Right forelimb (tissue), 1 donor: ENCODE results near the gene ADH1B.
"Not testable (repeated sequence)": the region's sequence is repeated elsewhere in the genome, so short reads cannot be mapped to it uniquely, and the experiment has no call there.

Experiments used
- DNase-seq: peaks from one replicate; pipeline ENCODE4 v3.0.0-alpha.2; 2018

Gene ADH1B

GRCh38 chr4:99321241-99322191 is at the start of gene ADH1B:
ADH1B (minus strand) TSS chr4:99321401; CDS start chr4:99321331, 70 bp downstream.
- DNase-seq = no peak

GRCh38 chr4:99367817-99368216 is 46.6 kb upstream of the ADH1B start:
- not testable (repeated sequence) for DNase-seq

- no peak for DNase-seq
Measured at GRCh38 chr4:99366491-99366890, 45.3 kb upstream of the ADH1B start.

GRCh38 chr4:99362768-99363167 is 41.6 kb upstream of the ADH1B start:
- DNase-seq = no peak

DNA sequence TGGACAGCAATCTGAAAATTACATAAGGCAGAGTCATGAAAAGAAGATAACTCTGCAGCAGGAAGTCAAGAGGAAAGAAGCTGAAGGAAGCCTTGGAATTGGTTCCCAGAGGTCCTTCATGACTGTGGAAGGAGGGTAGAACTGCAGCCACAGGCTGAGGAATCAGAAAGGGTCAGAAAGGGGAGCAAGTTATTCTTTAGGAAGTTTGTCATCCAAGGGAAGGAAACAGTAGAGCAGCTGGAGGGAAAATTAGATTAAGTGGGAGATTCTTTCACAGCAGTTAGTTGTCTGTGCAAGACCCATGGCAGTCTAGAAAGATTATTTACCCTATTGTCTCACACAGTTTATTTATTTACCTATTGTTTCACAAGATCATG is 40.7 kb upstream of the ADH1B start:
- DNase-seq = no peak

GRCh38 chr4:99361268-99361898 is 40.2 kb upstream of the ADH1B start:
- no peak for DNase-seq

DNA sequence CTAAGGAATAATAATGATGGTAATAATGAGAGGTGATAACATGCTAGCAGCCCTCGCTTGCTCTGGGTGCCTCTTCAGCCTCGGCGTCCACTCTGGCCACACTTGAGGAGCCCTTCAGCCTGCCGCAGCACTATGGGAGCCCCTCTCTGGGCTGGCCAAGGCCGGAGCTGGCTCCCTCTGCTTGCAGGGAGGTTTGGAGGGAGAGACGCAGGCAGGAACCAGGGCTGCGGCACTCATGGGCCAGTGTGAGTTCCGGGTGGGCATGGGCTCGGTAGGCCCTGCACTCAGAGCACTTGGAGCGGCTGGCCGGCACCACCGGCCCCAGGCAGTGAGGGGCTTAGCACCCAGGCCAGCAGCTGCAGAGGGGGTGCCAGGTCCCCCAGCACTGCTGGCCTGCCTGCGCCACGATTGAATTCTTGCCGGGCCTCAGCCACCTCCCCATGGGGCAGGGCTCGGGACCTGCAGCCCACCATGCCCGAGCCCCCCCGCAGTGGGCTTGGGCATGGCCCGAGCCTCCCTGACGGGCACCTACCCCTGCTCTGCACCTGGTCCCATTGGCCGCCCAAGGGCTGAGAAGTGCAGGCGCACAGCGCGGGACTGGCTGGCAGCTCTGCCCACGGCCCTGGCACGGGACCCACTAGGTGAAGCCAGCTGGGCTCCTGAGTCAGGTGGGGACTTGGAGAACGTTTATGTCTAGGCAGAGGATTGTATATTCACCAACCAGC is 38.4 kb upstream of the ADH1B start:
- no peak for DNase-seq

- DNase-seq = no peak
Measured at GRCh38 chr4:99357948-99358347, 36.7 kb upstream of the ADH1B start.

DNA sequence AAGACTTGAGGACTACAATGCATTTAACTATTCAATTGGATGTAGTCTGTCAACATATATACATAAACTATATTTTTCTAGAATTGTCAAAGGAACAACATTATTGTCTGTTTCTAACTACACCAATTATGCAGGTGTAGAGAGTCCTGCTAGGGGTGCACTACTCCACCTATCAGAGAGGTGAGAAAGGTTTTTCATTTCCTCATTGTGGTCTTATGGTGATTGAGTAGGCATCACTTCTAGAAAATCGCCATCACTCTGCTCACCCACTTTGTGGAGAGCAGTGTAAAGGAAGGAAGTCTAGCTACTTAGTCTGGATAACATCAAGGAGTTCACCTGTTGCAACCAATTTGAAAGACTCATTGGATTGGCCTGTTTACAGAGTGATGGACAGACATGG is 35.8 kb upstream of the ADH1B start:
- DNase-seq = no peak

- DNase-seq = not testable (repeated sequence)
Measured at GRCh38 chr4:99356149-99356548, 34.9 kb upstream of the ADH1B start.

DNA sequence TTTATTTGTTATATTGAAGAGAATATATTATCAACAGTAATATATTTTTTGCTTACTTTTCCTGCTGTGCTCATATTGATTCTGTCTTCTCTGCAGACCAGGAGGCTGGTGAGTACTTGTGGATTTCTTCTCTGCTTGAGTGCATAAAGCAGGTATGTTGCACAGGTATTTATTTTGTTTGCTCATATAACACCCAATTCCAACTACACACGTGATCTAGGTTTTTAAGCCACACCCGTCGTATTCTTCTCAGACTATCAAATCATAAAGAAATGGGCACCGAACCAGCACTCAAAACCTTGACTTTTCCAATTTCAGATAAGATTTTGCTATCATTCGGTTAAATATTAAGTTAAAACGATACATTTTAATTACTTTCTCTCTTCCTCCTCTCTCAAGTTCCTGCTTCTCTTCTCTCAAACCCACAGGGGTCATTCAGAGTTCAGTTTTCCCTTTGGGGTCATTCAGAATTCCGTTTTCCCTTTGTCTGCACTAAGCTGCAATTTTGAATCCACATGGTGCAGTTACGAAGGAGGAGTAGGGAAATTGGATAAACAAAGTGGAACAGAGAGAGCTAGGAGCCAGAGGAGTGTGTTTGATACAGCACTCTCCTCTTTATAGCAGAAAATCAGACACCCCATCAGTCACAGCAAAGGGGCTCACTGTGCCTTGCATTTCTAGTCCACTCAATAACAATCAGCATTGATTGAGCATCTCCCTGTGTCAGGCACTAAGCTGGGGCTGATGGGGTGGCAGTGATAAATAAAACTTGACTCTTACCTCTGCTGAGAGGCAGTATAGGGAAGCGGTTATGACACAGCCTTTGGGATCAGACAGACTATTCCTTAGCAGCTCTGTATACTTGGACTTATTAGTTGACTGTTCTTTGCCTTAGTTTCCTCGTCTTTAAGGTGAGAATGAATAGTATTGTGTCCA is 31.7 kb upstream of the ADH1B start, which contains the start of gene ADH1C:
Gene ADH1C, minus strand, starts transcription at position 145 of the 936 bp plus-strand sequence. Its CDS starts 71 bp downstream, at position 74.
- DNase-seq = no peak

GRCh38 chr4:99351487-99351886 is 30.3 kb upstream of the ADH1B start:
- DNase-seq = no peak

DNA sequence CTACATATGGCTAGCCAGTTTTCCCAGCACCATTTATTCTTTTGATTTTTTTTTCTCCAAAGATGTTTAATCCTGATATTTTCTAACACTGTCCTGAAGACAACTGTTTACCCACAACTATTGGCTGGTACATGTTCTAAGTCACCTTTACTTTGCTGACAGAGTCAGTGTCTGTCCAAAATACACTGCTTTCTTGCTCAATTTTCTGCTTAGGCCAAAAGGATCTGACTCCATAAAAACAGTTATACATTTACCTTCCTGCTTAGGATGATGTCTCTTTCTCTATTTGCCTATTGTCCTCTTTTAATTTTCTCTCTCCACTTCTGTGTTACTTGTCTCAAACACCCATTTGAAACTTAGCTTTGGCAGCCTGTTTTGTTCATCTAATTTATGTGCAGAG is 28.1 kb upstream of the ADH1B start:
- no peak for DNase-seq

- not testable (repeated sequence) for DNase-seq
Measured at GRCh38 chr4:99342624-99343023, 21.4 kb upstream of the ADH1B start.

DNA sequence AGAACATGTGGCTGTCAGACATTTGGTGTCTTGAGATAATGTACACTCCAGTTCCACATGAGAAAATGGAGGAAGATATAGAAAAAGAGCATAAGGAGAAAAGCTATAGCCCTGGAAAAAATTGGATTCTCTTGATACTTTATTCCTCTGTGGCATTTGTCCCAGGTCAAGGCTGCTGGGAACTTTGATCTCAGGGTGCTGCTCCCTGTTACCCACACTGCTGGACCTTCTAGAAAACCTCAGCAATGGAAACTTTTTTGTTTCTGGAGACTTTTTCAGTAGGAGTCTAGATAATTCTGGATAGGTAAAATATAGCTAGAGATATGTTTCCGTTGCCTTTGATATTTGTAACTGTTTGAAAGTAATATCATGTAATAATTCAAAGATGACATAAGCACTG is 20.2 kb upstream of the ADH1B start:
- DNase-seq = no peak

DNA sequence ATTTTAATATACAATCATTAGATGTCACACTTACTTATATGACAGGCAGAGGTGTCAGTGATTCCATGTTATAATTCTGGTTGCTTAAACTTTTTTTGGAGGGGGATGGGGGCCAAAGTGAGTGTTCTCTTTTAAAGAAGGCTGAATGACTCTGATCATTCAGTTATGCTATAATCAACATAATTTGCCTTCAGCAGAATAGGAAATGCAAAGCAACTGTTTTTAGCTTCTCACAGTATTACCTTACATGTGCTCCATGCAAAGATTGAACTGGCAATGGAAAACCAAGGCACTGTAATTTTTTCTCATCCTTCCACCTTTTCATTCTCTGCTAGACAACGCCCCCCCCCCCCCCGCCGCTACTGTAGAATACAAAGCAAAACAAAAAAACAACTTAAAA is 18.0 kb upstream of the ADH1B start:
- no peak for DNase-seq

DNA sequence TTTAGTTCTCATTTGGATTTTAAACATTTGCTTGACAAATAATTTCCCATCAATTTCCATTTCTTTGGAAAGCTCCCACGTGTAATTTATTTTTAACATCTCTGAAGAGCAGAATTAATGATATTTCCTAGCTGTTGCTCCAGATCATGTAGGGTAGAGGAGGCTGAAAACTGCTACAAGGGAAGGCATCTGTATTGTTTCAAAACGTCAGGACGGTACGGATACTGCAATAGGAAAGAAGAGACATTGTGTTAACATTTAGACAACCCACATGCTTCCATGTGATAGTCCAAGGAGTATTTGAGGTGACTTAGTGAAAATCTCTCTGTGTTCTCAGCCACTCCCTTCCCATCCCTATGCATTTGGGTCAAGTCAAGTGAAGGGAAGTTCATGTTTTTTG is 15.4 kb upstream of the ADH1B start:
- no peak for DNase-seq

DNA sequence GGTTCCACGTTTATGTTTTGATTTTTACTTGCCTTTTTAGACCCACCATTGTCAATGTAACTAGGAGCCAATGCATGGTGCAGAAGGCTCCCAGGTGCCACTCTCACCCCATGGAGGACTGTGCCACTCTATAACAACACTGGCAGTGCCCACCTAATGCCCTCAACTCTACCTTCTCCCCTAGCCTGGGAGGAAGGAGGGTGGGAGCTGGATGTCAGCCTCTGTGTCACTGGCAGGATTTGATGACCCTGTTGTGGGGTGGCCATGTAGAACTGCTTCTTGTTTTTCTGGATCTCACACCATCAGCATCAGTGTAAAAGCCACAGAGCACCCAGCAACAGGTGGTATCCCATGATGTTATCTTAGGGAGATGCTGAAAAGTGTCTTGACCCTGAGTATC is 13.7 kb upstream of the ADH1B start:
- no peak for DNase-seq

GRCh38 chr4:99330648-99331047 is 9.4 kb upstream of the ADH1B start:
- no peak for DNase-seq

- DNase-seq = no peak
Measured at GRCh38 chr4:99329876-99330275, 8.7 kb upstream of the ADH1B start.

GRCh38 chr4:99324979-99325378 is 3.8 kb upstream of the ADH1B start:
- DNase-seq = peak; percentile 54

DNA sequence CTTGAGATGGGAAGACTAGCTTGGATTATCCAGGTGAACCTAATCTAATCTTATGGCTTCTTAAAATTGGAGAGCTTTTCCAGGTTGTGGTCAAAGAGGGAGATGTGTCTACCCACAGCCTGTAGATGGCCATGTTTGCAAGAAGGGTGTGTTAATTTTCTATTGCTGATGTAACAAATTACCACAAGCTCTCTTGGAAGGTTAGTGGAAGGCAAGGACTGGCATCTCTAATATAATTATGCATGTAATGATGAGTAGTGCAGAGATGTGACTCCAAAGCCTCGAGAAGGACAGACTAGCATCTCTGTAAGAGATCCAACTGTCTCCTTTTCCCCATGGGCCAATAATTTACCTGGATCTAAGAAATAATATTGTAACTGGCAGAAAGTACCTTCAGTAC is 3.2 kb upstream of the ADH1B start:
- DNase-seq = no peak
